Measurements from ENCODE around the gene TULP4.

- TF ChIP-seq, protein P1, sequence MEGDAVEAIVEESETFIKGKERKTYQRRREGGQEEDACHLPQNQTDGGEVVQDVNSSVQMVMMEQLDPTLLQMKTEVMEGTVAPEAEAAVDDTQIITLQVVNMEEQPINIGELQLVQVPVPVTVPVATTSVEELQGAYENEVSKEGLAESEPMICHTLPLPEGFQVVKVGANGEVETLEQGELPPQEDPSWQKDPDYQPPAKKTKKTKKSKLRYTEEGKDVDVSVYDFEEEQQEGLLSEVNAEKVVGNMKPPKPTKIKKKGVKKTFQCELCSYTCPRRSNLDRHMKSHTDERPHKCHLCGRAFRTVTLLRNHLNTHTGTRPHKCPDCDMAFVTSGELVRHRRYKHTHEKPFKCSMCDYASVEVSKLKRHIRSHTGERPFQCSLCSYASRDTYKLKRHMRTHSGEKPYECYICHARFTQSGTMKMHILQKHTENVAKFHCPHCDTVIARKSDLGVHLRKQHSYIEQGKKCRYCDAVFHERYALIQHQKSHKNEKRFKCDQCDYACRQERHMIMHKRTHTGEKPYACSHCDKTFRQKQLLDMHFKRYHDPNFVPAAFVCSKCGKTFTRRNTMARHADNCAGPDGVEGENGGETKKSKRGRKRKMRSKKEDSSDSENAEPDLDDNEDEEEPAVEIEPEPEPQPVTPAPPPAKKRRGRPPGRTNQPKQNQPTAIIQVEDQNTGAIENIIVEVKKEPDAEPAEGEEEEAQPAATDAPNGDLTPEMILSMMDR (optimal IDR thresholded peaks at IDR 0.05 in 1 of 3, IDR thresholded peaks at IDR 0.05 in 1 of 3, conservative IDR thresholded peaks at IDR 0.05 in 1 of 3; ENCODE audit: extremely low read depth in 1 of 3, insufficient read depth in 2 of 3, low read length in 3 of 3), result no peak
- no peak for TF ChIP-seq EZH2 (IDR thresholded peaks at IDR 0.05; ENCODE audit: low read length)
Measured at GRCh38 chr6:158328952-158329351, 16.7 kb downstream of the TULP4 start.

Measured in keratinocyte (primary cell).